Cardiac muscle cell (in vitro differentiated cells and primary cell): Measurements from ENCODE around the gene MTREX. TPM values are rescaled to one million over a fixed set of nuclear protein-coding genes. Genes with fewer than 3 reads are reported as not detected.

ENCODE experiments used
- DNase-seq, 2 donors: peaks; one replicate each; pipeline versions ENCODE4 v3.0.0 to v3.0.0-alpha.2; 2010 to 2017; ENCODE audit warnings: low read depth in 1 of 2, low spot score in 1 of 2
- H3K27ac ChIP-seq: fragments of 200-600 bp; sonication (generic); 2 replicates; pipeline ENCODE4 v1.5.1; 2016
- H3K27me3 ChIP-seq: fragments of 200-600 bp; sonication (generic); 2 replicates; pipeline ENCODE4 v1.6.0; 2016; ENCODE audit warnings: control low read depth
- H3K36me3 ChIP-seq: fragments of 200-600 bp; sonication (generic); 2 replicates; pipeline ENCODE4 v1.5.1; 2016; ENCODE audit warnings: control low read depth
- H3K4me1 ChIP-seq: fragments of 200-600 bp; sonication (generic); 2 replicates; pipeline ENCODE4 v1.8.1; 2017; ENCODE audit warnings: low read depth, mild to moderate bottlenecking, mixed run types
- H3K4me3 ChIP-seq: fragments of 200-600 bp; sonication (generic); 2 replicates; pipeline ENCODE4 v1.5.1; 2016; ENCODE audit warnings: mild to moderate bottlenecking
- H3K9me3 ChIP-seq: fragments of 200-600 bp; sonication (generic); 2 replicates; pipeline ENCODE4 v1.5.1; 2017; ENCODE audit warnings: low read depth, mild to moderate bottlenecking, control low read depth
- polyA plus RNA-seq: library from polyadenylated mRNA; unstranded; fragments of >200 nt; fragmentation: Nextera tagmentation; extraction: Ambion mirVana; gene quantifications from 2 replicates; pipeline ENCODE4 v1.2.1, GENCODE V29; 2016
- total RNA-seq: library from RNA; depleted of rRNA; stranded (reverse); fragments of >200 nt; gene quantifications from 2 replicates; pipeline ENCODE4 v1.2.3, GENCODE V29; 2016
- TF ChIP-seq, protein P1 (sequence below): IDR thresholded peaks from 2 replicates; pipeline ENCODE4 v1.5.1; 2012; ENCODE audit warnings: low read depth, mild to moderate bottlenecking, low read length

The MTREX gene
- total and polyA plus RNA-seq, 2 experiments from 2014 or later: 32.8 to 65.2 TPM

DNA sequence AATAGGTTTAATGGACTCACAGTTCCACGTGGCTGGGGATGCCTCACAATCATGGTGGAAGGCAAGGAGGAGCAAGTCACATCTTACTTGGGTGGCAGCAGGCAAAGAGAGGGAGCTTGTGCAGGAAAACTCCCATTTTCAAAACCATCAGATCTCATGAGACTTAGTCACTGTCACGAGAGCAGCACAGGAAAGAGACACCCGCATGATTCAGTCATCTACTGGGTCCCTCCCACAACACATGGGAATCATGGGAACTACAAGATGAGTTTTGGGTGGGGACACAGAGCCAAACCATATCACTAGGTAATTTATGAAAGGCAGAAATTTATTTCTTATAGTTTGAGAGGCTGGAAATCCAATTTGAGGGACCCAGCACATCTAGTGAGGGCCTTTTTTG is 40.0 kb downstream of the MTREX start:
- TF ChIP-seq, protein P1, sequence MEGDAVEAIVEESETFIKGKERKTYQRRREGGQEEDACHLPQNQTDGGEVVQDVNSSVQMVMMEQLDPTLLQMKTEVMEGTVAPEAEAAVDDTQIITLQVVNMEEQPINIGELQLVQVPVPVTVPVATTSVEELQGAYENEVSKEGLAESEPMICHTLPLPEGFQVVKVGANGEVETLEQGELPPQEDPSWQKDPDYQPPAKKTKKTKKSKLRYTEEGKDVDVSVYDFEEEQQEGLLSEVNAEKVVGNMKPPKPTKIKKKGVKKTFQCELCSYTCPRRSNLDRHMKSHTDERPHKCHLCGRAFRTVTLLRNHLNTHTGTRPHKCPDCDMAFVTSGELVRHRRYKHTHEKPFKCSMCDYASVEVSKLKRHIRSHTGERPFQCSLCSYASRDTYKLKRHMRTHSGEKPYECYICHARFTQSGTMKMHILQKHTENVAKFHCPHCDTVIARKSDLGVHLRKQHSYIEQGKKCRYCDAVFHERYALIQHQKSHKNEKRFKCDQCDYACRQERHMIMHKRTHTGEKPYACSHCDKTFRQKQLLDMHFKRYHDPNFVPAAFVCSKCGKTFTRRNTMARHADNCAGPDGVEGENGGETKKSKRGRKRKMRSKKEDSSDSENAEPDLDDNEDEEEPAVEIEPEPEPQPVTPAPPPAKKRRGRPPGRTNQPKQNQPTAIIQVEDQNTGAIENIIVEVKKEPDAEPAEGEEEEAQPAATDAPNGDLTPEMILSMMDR: no peak
- H3K4me1 ChIP-seq: no peaks in the 10 kb centered on the region
- H3K27me3 ChIP-seq: no peaks in the 10 kb centered on the region
- H3K27ac ChIP-seq: no peak overlapping the region
- peaks cover 49% of the 10 kb centered on the region for H3K36me3 ChIP-seq
- no peaks in the 10 kb centered on the region for H3K9me3 ChIP-seq
- no peak for DNase-seq
- no peak overlapping the region for H3K4me3 ChIP-seq

DNA sequence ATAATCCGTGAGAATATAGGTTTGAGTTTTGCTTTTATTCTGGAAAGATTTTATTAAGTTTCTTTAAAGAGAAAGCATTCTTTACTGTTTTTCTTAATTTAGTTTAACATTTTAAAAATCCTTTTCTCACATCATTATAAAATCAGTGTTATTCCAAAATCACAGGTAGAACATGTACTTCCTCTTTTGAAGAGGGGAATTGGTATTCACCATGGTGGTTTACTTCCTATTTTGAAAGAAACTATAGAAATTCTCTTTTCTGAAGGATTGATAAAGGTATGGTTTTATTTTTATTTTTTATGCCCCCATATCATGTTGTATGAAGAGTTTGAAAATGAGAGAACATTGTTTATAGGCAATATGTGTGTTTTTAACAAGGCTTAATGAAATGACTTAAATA is 43.0 kb downstream of the MTREX start:
- H3K9me3 ChIP-seq: no peaks in the 10 kb centered on the region
- TF ChIP-seq, protein P1: no peak
- no peaks in the 10 kb centered on the region for H3K4me1 ChIP-seq
- H3K4me3 ChIP-seq: no peak overlapping the region
- H3K27ac ChIP-seq: no peak overlapping the region
- H3K36me3 ChIP-seq: peaks cover 53% of the 10 kb centered on the region
- no peak for DNase-seq
- H3K27me3 ChIP-seq: no peaks in the 10 kb centered on the region

DNA sequence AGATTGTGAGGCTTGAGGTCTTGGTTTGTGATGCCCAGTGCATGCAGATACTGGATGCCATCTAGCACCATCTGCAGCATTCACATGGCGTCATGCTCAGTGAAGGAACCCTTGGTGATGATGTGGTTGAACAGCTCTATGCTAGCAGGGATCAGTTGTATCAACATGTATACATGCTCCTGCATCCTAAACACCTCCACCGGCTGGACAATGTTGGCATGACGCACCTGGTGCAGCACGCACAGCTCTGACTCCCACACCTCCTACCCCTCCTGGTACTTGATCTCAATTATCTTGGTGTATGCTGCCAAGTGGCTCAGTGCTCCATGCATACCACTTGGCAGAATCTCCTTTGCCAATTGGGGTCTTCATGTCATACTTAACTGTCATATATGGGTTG is 49.1 kb downstream of the MTREX start:
- H3K4me3 ChIP-seq: no peak overlapping the region
- no peaks in the 10 kb centered on the region for H3K9me3 ChIP-seq
- no peak overlapping the region for H3K27ac ChIP-seq
- no peaks in the 10 kb centered on the region for H3K4me1 ChIP-seq
- TF ChIP-seq, protein P1: no peak
- no peaks in the 10 kb centered on the region for H3K27me3 ChIP-seq
- peaks cover 37% of the 10 kb centered on the region for H3K36me3 ChIP-seq
- no peak for DNase-seq

DNA sequence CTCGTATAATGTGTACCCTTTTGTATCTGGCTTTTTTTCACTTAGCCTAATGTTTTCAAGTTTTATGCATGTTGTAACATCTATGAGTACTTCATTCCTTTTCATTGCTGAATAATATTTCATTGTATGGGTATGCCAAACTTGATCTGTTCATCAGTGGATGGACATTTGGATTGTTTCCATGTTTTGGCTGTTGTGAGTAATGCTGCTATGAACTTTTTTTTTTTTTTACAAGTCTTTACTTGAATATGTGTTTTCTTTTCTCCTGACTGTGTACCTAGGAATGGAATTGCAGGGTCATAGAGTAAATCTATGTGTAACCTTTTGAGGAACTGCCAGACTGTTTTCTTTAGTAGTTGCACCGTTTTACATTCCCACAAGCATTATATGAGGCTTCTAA is 52.4 kb downstream of the MTREX start:
- no peak overlapping the region for H3K27ac ChIP-seq
- no peaks in the 10 kb centered on the region for H3K4me1 ChIP-seq
- TF ChIP-seq, protein P1: no peak
- no peaks in the 10 kb centered on the region for H3K27me3 ChIP-seq
- no peak overlapping the region for H3K4me3 ChIP-seq
- no peaks in the 10 kb centered on the region for H3K9me3 ChIP-seq
- DNase-seq: no peak
- H3K36me3 ChIP-seq: peaks cover 24% of the 10 kb centered on the region

DNA sequence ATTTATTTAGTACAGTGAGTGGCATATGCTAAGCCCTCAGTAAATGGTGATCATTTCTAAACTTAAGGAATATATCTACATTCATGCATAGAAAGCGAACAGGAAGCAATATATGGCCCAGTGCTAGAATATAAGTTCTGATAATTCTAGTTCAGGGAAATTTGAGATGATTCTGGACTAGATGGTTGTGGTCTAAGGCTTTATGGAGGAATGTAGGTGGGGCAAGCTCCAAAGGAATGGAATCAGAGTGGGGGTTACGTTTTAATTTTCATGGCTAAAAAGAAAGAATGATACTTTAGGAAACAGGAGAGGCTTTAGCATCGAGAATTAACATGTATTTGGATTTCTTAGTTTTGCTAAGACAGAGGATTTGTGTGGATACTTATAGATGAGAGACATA is 56.1 kb downstream of the MTREX start:
- Histone ChIP-seq H3K27ac (no peak overlapping the region), H3K36me3 (peaks cover 22% of the 10 kb centered on the region), H3K27me3 (no peaks in the 10 kb centered on the region), H3K4me3 (no peak overlapping the region), H3K4me1 (no peaks in the 10 kb centered on the region), H3K9me3 (no peaks in the 10 kb centered on the region)
- peak in 1 of 2 donors; percentile 18 for DNase-seq
- TF ChIP-seq, protein P1: no peak

DNA sequence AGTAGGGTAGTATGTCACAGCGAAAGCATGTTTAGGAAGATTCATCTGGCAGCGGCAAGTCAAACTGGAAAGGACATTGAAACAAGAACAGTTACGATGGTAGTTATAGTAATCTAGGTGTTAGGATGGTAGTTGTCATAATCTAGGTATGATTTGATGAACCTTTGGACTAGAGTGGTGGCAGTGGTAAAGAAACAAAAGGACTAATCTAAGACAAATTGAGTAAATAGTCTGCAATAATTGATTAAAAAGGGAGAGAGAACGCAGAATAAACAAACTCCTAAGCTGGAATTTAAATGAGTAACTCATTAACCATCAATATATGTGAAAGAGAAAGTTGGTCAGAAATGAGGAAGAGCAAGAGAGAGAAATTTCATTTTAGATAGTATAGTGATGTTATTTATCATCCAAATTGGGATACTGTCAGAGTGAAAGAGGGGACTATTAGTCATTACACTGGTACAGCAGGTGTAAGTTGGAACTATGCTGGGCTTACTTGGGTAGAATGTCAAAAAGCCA is 56.8 kb downstream of the MTREX start:
- no peak overlapping the region for H3K4me3 ChIP-seq
- H3K36me3 ChIP-seq: peaks cover 15% of the 10 kb centered on the region
- TF ChIP-seq, protein P1: no peak
- H3K27me3 ChIP-seq: no peaks in the 10 kb centered on the region
- H3K27ac ChIP-seq: no peak overlapping the region
- no peaks in the 10 kb centered on the region for H3K9me3 ChIP-seq
- no peaks in the 10 kb centered on the region for H3K4me1 ChIP-seq
- no peak for DNase-seq
